Kidney epithelial cell (primary cell): Measurements from ENCODE around the gene COL23A1. TPM values are rescaled to one million over a fixed set of nuclear protein-coding genes. Genes with fewer than 3 reads are reported as not detected.

ENCODE experiments used
- DNase-seq: peaks from one replicate; pipeline ENCODE4 v3.0.0-alpha.2; 2010; ENCODE audit warnings: low read depth
- H3K27me3 ChIP-seq: 2 replicates; pipeline ENCODE4 v1.6.0; 2011; ENCODE audit warnings: low read length; ENCODE audit not compliant: control insufficient read depth, insufficient read depth
- H3K36me3 ChIP-seq: 2 replicates; pipeline ENCODE4 v1.5.1; 2011; ENCODE audit warnings: low read length; ENCODE audit not compliant: control insufficient read depth, insufficient read depth
- H3K4me3 ChIP-seq: 2 replicates; pipeline ENCODE4 v1.5.1; 2011; ENCODE audit warnings: low read depth, mild to moderate bottlenecking, control low read depth, low read length
- total RNA-seq: library from RNA; depleted of rRNA; stranded (reverse); fragments of >200 nt; gene quantifications from 2 replicates; pipeline ENCODE4 v1.2.3, GENCODE V29; 2015
- TF ChIP-seq, protein P1 (sequence below): IDR thresholded peaks from 2 replicates; pipeline ENCODE4 v1.5.1; 2011; ENCODE audit warnings: mild to moderate bottlenecking, moderate library complexity, low read length, control low read depth, inconsistent platforms; ENCODE audit not compliant: insufficient read depth, poor library complexity, severe bottlenecking

The COL23A1 gene
- total RNA-seq, 1 donor from 2014 or later = 0.17 TPM

DNA sequence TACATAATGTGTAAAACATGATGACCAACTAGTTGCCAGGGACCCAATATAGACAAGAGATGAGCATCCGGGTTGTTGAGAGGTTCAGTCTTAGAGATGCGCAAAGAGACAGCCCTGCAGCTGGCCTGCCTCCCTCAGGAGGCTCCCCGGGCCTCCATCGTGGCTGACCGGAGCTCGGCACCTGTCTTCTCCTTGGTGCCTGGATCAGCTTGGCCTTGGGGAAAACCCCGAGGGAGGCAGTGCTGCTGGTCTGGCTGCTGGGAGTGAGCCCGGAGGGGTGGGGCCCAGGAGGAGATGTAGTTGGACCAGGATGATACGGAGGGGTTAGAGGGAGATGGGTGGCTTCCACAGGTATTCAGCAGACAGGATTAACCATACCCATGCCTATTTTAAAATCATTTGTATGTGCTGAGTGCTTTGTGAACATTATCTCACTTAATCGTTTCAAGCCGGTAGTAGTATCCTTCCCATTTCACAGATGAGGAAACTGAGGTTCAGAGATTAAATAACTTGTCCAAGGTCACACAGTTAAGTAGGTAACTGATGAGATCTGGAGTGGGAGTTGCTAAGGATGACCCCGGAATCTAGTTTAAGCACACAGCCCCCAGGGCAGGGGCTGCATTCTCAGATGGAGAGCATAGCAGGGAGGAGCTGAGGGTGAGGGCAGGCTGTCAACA is 173.8 kb downstream of the COL23A1 start:
- no peak overlapping the region for H3K4me3 ChIP-seq
- peaks cover 3% of the 10 kb centered on the region for H3K27me3 ChIP-seq
- no peak for DNase-seq
- H3K36me3 ChIP-seq = no peaks in the 10 kb centered on the region
- TF ChIP-seq, protein P1, sequence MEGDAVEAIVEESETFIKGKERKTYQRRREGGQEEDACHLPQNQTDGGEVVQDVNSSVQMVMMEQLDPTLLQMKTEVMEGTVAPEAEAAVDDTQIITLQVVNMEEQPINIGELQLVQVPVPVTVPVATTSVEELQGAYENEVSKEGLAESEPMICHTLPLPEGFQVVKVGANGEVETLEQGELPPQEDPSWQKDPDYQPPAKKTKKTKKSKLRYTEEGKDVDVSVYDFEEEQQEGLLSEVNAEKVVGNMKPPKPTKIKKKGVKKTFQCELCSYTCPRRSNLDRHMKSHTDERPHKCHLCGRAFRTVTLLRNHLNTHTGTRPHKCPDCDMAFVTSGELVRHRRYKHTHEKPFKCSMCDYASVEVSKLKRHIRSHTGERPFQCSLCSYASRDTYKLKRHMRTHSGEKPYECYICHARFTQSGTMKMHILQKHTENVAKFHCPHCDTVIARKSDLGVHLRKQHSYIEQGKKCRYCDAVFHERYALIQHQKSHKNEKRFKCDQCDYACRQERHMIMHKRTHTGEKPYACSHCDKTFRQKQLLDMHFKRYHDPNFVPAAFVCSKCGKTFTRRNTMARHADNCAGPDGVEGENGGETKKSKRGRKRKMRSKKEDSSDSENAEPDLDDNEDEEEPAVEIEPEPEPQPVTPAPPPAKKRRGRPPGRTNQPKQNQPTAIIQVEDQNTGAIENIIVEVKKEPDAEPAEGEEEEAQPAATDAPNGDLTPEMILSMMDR = no peak

GRCh38 chr5:178415353-178415752 is 174.8 kb downstream of the COL23A1 start:
- DNase-seq = no peak
- Histone ChIP-seq H3K36me3 (no peaks in the 10 kb centered on the region), H3K27me3 (peaks cover 3% of the 10 kb centered on the region), H3K4me3 (no peak overlapping the region)
- TF ChIP-seq, protein P1 = no peak

GRCh38 chr5:178413988-178414387 is 176.2 kb downstream of the COL23A1 start:
- peaks cover 3% of the 10 kb centered on the region for H3K27me3 ChIP-seq
- H3K36me3 ChIP-seq = no peaks in the 10 kb centered on the region
- no peak for DNase-seq
- TF ChIP-seq, protein P1 = no peak
- H3K4me3 ChIP-seq = no peak overlapping the region

DNA sequence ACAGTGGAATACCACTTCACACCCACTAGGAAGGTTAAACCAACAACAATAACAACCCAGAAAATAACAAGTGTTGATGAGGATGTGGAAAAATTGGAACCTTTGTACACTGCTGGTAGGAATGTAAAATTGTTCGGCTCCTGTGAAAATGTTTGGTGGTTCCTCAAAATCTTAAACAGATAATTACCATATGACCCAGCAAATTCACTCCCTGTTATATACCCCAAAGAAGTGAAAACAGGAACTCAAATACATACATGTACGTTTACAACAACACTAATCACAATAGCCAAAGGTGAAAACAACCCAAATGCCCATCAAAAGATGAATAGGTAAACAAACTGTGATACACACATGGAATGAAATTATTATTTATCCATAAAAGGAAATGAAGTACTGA is 179.1 kb downstream of the COL23A1 start:
- Histone ChIP-seq H3K27me3 (no peaks in the 10 kb centered on the region), H3K36me3 (no peaks in the 10 kb centered on the region), H3K4me3 (no peak overlapping the region)
- TF ChIP-seq, protein P1 = no peak
- no peak for DNase-seq

DNA sequence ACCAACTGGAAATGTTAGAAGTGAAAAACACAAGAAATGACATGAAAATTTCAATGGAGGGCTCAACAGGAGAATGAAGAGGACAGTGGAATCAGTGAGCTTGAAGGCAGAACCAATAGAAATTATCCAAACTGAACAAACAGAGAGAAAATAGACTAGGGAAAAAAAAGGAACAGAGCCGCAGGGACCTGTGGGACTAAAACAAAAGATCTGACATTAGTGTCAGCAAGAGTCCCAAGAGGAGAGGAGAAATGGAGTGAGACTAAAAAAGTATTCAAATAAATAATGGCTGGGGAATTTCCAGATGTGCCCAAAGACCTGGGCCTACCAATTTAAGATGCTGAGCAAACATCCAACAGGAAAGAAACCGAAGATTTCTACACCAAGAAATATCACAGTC is 182.5 kb downstream of the COL23A1 start:
- TF ChIP-seq, protein P1 = no peak
- H3K36me3 ChIP-seq = no peaks in the 10 kb centered on the region
- no peak for DNase-seq
- H3K27me3 ChIP-seq = no peaks in the 10 kb centered on the region
- no peak overlapping the region for H3K4me3 ChIP-seq

- DNase-seq = no peak
- TF ChIP-seq, protein P1 = no peak
- H3K27me3 ChIP-seq = no peaks in the 10 kb centered on the region
Observed at GRCh38 chr5:178404987-178405386, 185.2 kb downstream of the COL23A1 start.

More at GRCh38 chr5:178404987-178405386, 185.2 kb downstream of the COL23A1 start:
- no peaks in the 10 kb centered on the region for H3K36me3 ChIP-seq
- H3K4me3 ChIP-seq = no peak overlapping the region
